GM19455 (cell line): Measurements from ENCODE around the gene SPIRE1.
"Not testable (repeated sequence)": the region's sequence is repeated elsewhere in the genome, so short reads cannot be mapped to it uniquely, and the experiment has no call there.

Experiments
- ATAC-seq: cut with Tn5 transposase; IDR thresholded peaks from one replicate; pipeline ENCODE4 v1.9.1; 2021; ENCODE audit not compliant: unreplicated experiment

SPIRE1 gene

DNA sequence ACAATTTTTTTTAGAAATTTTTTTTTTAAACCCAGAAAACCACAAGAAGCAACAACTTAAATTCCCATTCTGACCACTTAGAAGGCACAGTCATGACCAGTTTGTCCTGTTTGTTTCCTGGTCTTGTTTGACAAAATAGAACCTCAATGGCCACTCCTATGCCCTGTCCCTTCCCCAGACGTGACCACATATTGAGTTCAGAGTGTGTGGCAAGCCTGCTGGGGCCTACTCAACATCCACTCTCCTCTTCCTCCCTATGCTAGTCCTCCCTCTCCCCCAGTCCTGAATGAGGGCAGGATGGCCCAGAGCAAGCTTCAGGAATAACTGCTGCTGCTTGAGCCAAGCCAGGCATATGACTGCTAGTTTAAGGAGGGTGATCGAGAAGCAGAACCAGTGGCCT is 160.6 kb downstream of the SPIRE1 start:
- ATAC-seq = no peak

DNA sequence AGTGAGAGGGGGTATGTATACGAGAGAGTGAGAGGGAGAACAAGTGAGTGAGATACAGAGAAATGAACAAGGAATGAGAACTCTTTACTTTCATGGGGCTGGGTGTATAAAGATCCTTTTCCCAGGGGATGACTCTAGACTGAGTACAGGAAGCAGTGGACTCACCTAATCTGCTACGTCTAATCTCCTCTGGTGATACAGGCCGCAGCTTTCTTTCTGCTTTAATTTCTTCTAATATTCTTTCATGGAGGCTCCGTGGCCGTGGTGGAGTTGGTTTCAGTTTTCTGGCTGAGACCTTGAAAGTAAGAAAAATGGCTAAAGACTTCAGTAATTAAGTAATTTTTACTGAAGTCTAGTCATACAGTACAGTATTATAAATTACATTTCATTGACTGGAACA is 165.0 kb downstream of the SPIRE1 start:
- ATAC-seq = no peak

DNA sequence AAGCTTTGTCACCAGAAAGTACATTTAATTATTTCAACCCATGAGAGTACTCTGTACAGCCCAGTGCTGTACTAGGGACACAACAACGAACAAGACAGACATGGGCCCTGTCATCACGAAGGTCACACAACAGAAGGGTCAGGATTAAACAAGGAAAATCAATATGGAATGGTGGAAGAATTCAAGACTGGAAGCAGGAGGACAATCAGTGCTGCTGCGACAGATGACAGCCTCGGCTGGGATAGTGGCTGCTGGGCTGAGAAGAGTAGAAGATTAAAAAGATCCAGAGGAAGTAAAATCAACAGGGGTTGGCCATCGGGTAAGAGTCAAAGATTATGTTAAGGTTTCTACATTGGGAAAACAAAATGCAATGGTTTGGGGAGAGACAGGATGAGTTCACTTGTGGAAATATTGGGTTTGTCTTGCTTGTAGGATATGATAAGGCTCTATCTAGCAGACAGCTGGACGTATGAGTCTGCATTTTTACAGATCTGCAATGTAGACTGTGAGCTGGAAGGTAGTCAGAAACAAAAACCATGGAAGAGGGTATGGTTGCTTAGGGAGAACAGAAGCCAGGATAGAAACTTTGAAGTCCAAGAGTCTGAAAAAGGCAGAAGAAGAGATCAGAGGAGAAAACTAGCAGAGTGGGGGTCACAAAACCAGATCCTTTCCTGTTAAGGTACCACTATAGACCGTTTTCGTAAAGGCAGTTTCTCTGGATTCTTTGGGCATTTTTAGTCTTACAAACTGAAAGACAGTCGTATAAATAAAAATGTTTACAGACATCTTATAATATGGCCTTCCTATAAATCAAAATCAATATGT is 166.1 kb downstream of the SPIRE1 start:
- ATAC-seq = no peak

DNA sequence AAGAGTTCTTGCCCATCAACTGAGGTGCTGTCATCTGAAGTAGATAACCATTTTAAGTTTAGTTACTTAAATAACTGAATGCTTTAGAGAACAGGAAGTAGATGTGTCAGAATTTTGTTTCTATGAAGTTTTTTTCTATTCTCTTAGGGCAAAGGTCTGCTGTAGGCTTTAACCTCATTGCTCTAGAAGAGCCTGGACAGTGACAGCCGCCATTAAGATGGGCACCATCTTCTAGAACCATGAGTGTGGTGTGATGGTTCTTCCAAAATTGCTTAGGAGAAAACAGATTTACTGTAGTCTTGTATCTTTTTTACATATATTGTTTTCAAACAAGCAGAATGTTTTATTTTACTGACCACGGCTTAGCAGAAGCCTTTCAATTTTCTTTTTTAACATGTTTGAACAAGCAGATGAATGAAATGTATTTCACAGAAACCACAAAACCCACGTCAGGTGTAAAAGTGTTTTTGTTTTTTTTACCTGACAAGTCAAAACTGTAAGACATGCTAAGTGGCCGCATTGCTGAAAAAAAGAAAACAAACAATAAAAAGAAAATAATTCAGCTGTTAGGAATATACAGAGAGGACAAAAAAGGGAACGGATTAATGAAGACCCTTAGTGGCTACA is 172.3 kb downstream of the SPIRE1 start:
- no peak for ATAC-seq

DNA sequence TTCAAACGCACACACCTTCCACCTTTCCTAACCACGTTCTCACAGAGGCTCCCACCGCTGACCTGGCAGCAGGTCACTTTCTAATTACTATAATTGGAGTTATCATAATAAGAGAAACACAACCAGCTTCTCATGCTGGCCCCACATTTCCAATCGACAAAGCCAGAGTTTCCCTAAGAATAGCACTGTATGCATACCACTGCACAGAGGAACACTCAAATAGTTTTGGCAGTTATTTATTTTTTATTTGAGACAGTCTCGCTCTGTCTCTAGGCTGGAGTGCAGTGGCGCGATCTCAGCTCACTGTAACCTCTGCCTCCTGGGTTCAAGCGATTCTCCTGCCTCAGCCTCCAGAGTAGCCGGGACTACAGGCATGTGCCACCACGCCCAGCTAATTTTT is 176.0 kb downstream of the SPIRE1 start:
- not testable (repeated sequence) for ATAC-seq

DNA sequence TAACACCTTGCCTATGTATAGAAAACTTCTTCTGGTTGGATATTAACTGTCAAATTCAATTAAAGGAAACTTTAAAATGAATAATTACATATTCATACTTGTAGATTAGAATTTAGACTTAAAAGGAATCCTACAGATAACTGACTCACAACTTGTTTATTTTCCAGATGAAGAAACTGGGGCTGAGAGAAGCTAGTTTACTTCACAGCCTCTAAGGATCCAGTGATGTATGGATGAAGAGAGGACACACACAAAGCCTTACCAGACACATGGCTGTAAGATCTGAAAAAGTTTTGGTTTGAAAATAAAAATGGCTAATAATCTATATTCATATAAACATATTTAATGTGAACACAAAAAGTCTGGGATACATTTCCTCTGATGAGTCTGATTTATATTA is 177.9 kb downstream of the SPIRE1 start:
- no peak for ATAC-seq

DNA sequence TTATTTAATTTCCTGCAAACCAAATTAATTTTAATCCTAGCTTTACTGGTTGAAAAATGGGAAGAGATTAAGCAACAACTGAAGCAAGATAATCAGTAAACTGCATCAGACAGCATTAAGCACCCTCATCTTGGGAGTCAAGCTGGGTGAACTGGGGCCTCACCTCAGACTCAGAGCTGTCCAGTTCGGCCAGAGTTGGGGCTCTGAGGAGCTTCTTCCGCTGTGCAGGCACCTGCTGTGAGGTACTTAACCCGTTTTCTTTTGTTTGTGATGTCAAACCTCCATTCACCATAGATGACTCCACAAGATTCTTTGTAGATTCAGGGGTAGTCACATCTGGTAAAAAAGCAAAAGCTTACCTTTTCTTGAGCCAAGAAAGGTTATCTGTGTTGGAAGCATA is 178.4 kb downstream of the SPIRE1 start:
- ATAC-seq = no peak

DNA sequence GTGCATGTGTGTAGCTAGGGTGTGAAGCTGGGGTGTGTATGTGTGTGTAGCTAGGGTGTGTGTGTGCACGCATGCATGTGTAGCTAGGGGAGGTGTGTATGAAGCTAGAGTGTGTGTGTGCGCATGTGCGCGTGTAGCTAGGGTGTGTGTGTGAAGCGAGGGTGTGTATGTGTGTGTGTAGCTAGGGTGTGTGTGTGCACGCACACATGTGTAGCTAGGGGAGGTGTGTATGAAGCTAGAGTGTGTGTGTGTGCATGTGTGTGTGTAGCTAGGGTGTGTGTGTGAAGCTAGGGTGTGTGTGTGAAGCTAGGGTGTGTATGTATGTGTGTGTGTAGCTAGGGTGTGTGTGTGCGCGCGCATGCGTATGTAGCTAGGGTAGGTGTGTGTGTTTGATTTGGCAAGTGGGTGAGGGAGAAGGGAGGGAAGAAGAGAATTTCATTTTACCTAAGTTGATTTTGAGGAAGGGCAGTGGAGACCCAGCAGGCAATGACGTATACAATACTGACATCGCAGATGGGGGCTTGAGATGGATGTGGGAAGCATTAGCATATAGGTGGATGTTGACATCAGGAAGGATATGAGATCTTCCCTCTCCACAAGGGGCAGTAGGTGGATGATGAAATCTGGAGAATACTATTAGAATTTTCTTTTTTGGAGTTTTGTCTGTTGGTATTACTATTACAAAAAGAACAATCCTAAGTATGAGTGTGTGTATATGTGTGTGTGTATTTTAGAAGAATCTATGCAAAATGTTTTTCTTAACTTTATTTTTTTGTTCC is 179.4 kb downstream of the SPIRE1 start:
- no peak for ATAC-seq

DNA sequence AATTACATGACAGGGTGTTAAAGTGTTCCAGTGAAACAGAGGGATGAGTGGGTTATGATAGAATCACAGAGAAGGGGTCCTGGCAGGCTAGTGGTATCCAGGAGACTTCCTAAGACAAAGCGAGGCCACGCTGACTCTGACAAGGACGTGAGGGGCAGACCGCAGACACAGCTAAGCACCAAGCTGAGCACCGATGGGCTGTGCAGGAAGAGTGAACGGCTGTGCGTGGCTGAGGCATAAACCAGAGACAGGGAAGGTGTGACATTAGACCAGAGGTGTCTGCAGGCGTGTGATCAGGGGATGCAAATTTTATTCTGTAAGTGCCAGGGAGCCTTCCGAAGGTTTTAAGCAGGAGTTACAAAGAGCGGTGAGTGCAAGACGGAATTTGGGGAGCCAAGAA is 180.3 kb downstream of the SPIRE1 start:
- no peak for ATAC-seq

DNA sequence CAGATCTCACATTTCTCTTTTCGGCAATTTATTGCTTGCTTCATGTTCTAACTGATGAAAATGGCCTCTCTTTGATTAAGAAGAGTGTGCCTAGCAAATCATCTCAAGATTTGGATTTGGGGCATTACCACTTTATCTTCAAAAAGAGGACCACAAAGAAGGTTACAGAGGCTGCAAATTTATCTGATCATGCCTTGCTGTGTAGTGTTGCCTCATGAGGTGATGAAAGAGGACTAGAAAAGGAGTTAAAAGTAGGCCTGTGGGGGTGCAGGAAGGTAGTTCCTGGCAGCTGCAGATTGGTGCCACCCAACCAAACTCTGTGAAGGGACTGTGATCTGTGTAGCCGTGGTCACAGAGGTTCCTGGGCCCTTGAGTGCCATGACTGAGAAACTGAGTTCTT is 181.0 kb downstream of the SPIRE1 start:
- no peak for ATAC-seq

DNA sequence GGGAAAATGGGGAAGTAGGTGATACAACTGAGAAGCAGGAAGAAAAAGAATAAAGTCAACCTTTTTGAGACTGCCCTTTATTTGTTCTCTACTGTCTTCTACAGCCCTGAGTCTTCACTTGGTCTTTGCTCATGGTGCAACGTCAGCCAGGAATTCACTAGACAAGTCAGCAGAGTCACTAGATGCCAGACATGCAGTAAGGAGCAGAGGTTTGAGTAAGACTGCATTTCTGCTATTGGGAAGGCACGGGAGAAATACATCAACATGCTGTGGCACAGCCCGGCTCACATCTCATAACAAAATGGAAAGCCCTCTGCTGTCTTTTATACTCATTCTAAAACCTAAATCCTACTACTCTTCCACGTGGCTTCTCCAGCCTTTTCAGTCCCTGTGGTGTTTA is 183.0 kb downstream of the SPIRE1 start:
- no peak for ATAC-seq

DNA sequence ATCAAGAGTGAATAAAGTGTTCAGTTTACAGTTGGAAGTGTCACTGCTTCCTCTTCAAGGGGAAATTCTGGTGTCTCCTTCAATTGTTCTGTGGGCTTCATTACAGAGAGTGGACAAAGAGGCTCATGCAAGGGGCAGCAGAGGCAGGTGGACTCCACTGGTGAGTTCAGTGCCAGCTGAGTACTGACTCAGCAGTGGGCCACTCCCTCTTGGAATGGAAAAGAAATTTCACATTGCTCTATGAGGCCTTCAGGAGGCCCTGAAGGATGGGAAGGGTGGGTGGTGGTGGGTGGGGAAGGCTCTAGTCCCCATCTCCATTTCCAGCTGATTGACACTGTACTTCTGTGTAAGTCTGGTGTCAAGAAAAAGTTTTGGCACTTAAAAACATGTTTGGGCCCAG is 183.8 kb downstream of the SPIRE1 start:
- no peak for ATAC-seq

DNA sequence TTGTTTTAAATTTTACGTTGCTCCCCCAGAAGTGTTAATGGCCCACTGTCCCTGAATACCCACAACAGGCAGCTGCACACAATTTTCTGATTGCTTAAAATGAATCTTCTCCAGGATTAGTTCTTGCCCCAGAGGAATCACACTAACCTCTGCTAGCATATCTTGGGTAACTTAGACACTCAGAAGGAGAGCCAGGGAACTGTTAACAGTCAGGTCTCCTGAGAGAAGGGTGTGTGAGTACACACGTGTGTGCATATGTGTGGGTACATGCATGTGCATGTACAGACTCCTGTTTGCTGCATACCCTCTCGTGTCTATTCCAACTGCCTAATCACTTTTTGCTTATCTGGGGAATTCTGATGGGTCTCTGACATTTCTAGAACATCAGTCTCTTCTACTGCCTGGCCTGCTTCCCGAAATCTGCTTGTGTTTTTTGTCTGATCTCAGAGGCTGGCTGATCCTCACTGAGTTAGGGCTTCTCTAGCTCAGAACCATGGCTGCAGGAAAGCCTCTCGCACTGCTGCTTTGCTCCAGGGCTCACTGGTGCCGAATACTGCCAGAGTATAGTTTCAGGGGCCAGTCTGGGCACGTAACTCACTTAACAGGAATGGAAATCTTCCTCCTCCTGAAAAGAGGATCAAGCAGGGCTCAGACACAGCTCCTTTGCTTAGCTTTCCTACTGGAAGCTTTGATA is 187.4 kb downstream of the SPIRE1 start:
- no peak for ATAC-seq

DNA sequence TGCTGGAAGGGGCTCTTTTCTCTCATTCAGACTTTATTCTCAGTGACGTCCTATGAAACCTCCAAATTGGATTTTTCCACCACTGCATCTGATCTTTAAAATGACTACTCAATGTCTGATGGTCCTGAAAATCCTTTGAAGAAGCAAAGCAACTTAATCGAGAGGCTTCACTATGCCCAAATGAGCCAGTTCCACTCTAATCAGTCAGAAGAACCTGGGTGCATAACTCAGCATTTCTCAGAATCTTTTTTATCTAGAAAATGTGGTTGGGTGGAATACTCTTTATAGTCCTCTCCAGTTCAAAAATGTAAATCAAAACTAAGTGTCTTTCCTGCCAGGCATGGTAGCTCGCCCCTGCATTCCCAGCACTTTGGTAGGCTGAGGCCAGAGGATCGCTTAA is 189.5 kb downstream of the SPIRE1 start:
- no peak for ATAC-seq

DNA sequence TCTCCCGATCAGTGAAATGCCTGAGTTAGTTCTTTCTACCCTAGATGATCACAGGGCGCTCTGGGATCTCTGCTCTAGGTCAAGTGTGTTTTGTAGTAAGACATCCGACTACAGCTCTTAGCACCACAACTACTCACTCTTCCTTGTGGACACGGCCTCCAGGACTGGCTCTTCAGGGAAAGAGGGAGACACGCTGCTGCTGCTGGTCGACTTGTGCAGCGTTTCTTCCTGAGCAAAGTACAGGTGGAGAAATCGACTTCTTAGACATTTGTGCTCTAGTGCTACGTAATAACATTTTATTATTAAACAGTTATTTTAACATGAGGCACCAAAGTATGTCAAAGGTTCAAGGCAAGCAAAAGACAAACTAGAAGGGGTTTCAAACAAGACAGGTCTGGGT is 193.2 kb downstream of the SPIRE1 start:
- ATAC-seq = no peak

DNA sequence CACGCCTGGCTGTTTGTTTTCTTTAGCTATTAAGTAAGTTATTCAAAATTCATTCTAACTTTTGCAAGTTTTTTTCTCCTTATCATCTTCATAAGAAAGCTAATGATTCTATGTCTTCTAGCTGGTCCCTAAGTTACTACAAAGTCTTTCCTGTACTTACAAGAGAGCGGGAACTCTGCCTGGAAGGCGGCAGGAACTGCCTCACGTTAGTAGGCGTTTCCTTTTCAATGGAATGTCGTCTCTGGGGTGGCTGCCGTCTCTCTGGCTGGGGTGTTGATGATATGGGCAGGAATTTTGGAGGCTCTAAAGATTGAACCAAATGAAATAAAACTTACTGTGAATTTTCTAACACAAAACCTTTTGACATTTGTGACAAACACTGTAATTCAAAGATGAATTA is 194.7 kb downstream of the SPIRE1 start:
- no peak for ATAC-seq

DNA sequence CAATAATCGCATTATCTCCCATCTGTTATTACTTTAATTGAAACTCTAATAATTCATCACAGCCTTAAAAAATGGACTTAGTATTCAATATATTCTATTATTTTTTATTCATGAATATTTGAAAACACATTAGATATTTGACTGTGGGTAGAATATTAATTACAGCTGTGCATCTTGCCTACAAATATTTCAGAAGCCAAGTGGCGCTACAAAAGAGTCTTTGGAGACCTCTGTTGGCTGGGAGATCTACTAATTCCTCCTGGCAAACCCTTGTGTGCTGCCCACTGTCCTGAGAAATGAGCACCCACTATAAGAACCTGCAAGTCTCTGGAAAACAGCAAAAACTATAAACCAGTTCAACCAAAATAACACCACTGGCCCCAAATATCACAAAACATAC is 195.7 kb downstream of the SPIRE1 start:
- ATAC-seq = no peak

DNA sequence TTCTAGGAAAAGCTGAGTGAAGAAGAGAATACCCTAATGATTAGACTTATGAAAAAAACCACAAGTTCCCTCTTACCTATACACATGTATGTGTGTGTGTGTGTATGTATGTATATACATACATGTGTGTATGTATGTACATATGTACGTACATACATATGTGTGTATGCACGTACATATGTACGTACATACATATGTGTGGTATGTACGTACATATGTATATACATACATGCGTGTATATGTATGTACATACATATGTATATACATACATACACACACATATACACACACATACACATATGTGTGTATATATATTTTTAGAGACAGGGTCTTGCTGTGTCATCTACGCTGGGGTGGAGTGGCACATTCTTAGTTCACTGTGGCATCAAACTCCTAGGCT is 196.6 kb downstream of the SPIRE1 start:
- ATAC-seq = no peak

DNA sequence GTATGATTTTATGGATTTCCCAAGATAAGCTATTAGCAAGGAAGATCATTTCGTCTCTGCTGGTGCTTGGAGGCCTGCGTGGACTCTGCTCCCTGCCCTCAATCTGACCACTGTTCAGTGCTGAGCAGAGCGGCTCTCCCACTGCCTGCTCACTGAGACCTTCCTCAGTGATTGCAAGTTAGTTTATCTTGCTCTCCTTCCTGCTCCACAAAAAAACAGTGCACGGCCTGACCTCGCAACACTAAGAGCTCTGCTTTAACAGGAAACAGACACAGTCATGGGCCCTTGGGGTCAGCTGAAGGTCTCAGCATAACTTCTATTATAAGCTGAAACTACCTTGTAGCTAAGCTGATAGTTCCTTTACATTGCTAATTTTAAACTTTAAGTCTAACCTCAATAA is 197.0 kb downstream of the SPIRE1 start:
- ATAC-seq = no peak

DNA sequence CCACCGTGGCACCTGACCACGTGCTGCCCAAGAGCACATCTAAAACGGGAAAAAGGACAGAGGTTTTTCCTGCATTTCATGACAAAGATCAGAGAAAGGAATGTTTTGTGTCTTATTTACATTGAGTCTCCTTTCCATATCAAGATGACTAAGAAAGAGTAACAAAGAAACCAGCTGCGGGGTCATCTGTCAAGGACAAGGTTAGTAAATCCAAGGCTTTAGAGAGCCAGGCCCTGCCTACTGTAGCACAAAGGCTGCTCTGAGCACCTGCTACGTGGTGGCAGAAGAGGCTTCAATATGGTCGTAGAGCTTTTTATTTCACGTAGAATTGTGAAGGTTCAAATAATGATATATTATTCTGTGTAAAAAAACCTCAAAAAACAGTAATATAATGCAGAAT is 199.1 kb downstream of the SPIRE1 start:
- no peak for ATAC-seq

DNA sequence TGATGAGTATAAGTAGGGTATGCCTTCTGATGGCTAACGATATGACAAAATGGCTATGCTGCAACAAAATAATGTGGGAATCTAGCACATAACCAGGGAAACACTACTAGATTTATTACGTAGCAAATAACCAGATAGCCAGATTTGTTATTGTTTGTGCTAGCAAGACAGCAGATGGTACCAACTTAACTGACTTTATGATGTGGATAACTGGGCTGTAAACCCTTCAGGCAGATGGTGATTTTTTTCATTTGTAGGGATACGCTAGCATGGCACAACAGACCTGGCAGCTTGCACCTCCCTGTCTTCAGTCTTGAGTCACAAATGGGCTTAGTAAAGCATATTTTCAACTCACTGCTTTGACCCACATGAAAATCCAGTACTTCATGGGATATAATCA is 201.5 kb downstream of the SPIRE1 start:
- no peak for ATAC-seq
